NCI-H2171 (cell line): Measurements from ENCODE around the gene FMC1.
"Not testable (repeated sequence)": the region's sequence is repeated elsewhere in the genome, so short reads cannot be mapped to it uniquely, and the experiment has no call there.

Experiments used
- DNase-seq: peaks from one replicate; lab custom pipeline; 2025; lab: John Stamatoyannopoulos, UW

FMC1 gene, protein sequence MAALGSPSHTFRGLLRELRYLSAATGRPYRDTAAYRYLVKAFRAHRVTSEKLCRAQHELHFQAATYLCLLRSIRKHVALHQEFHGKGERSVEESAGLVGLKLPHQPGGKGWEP

GRCh38 chr7:139341058-139341775, at the start of gene FMC1:
TSS of gene FMC1 (plus strand) at chr7:139341337. CDS start at chr7:139341385, 48 bp downstream.
- peak; percentile 92 for DNase-seq

- no peak for DNase-seq
These were observed 48.3 kb upstream of the FMC1 start for GRCh38 chr7:139292821-139293220.

DNA sequence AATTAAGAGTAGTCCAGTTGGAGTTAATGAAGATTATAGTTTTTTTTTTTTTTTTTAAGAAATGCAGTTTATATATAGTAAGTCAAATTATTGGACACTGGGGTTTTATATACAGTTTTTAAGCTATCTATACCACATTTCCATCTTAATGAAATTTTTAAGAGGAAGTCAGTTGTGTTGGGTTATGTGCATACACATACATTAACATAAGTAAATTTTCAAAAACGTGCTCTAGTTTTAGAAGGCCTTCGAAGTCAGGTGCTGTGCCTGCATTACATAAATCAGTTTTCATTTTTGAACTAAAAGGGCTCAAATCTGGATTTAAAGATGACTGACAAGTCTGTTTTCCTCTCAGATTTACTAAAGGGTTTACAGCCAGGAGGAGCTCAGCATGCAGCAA, 47.6 kb upstream of the FMC1 start:
- DNase-seq = no peak

- DNase-seq = no peak
These were observed 46.9 kb upstream of the FMC1 start for GRCh38 chr7:139294241-139294640.

DNA sequence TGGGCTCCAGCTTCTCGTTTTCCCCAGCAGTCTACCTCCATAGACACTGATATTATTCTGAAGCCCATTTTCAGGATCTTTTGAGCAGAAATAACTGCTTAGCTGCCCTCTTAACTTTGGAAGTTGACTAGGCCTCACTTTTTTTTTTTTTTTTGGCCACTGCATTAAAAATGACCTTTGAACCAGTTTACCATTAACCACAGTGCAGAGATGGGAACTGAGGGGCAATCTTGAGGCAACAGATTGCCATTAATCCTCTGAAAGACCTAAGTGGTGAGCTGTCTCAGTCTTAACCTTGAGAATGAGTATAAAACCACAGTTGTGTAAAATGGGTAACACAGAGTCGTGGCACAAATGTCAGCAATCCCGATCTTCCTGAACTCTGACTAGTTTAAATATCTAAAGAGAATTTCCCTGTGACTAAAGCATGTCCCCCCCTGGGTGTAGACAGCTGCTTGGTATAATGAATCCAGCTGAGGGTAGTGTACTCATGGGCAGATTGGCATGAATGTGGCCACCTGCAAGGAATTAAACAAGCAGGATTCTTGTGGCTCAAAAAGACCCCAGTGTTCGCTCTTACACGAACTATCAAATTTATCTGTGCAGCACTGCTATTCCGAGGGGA, 46.1 kb upstream of the FMC1 start:
- no peak for DNase-seq

GRCh38 chr7:139297795-139298194, 43.3 kb upstream of the FMC1 start:
- DNase-seq = no peak

DNA sequence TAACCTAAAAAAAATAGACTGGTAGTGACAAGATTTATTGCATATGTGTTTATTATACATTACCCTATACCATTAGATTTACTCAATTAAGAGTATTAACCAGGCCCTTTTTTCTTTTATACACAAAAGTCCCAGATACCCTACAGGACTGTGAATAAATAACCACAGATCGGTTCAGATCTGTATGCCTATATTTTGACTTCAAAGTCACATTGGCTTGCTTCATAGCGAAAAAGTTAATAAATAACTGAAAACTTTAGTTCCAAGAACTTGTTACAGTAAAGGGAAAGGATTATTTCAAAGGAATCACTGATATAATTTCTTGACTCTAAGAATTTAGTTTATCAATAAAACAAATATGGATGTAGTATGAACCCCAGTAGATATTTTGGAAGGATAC, 41.8 kb upstream of the FMC1 start:
- DNase-seq = no peak

GRCh38 chr7:139300390-139300789, 40.7 kb upstream of the FMC1 start:
- DNase-seq = no peak

DNA sequence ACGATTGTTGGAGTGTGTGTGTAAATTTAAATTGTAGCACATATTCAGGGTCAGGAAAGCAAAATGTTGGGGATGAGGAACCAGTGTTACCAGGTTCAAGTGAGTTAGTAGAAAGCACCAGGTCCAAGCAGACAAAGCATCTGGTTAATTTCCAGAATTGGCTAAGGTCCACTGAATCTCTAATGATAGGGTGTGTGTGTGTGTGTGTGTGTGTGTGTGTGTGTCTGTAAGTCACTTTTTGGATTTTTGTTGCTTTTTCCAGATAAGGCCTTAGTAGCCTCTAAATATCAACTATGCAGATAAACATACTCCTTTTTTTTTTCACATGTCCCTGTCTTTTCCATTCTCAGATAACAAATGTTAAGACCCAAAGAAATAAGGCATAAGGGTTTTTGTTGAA, 36.6 kb upstream of the FMC1 start:
- no peak for DNase-seq

- no peak for DNase-seq
These were observed 23.1 kb upstream of the FMC1 start for GRCh38 chr7:139317939-139318505.

DNA sequence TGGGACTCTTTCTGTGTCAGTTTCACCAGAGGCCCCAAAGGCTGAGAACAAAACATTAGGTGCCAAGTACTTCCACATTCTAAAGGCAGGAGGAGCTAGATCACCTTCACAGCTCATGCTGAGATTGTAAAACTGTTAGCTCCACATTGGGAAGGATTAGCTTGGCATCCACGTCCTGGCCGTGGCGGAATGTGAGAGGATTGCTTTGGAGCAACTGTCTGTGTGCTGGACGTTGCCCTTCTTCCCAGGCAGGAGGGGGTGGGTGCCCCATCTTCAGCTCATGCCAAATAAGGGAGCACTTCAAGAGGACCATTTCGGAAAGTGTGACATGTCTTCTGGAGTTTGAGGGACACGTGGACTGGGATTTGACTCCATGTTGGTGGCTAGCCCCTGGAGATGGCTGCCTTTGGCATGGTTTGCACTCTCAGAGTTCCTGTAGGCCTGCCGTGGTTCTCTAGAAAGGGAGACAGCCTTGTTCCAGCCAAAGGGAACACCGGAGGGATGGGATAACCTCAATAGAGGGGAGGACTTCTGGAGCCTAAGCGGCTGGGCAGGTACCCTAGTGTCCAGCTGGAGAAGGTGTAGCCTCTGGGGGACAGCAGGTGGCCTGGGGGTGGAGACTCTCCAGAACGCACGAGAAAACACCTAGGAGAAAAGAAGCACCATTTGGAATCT, 19.9 kb upstream of the FMC1 start:
- DNase-seq = no peak

DNA sequence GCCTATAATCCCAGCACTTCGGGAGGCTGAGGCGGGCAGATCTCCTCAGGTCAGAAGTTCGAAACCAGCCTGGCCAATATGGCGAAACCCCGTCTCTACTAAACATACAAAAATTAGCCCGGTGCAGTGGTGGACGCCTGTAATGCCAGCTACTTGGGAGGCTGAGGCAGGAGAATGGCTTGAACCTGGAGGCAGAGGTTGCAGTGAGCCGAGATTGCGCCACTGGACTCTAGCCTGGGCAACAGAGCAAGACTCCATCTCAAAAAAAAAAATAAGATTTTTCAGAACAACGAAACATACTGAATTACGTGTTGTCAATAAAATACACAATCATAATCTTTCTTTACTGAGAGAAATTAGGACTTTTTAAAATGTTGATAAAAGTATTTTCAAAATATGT, 16.4 kb upstream of the FMC1 start:
- not testable (repeated sequence) for DNase-seq

DNA sequence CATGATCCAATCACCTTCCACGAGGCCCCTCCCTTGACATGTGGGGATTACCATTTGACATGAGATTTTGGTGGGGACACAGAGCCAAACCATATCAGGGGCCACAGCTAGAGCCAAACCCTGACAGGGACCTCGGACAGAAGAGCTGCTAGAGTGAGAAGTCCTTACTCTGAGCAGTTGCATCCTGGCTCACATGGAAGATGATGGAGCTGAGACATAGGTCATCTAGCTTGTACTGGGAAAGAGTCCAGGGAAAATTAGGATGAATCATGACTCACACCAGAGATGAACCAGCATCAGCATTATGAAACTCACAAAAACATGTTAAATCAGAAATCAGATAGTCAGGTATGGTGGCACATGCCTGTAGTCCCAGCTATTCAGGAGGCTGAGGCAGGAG, 12.8 kb upstream of the FMC1 start:
- no peak for DNase-seq

- no peak for DNase-seq
These were observed 12.0 kb upstream of the FMC1 start for GRCh38 chr7:139329119-139329518.

GRCh38 chr7:139330333-139331030, 10.7 kb upstream of the FMC1 start:
- DNase-seq = no peak

DNA sequence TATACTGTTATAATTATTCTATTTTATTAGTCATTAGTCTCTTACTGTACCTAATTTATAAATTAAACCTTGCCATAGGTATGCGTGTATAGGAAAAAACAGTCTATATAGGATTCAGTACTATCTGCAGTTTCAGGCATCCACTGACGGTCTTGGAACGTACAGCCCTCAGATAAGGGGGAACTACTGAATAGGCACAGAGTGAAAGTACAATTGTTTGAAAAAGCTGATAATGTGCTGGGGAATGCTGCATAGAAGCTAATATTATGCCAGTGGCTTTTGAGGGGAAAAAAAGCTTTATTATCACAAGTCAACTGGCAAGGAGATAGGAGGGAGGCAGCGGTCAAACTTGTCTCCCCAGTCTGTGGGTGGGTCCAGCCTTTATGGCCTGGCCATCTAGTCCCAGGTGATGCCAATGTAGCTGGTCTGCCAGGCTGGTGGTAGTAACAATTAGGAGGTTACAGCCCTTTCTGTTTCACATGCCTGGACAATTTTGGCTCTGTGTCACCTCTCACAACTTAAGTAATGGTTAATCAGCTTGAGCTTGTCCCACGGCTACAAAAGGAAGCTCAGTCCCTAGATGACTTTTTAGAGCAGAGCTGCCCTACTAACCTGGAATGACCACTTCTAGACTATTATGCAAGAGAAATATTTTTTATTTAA, 8.3 kb upstream of the FMC1 start:
- no peak for DNase-seq

GRCh38 chr7:139333443-139333842, 7.7 kb upstream of the FMC1 start:
- DNase-seq = not testable (repeated sequence)

GRCh38 chr7:139334399-139335150, 6.6 kb upstream of the FMC1 start:
- no peak for DNase-seq

GRCh38 chr7:139339025-139339424, 2.1 kb upstream of the FMC1 start:
- no peak for DNase-seq

GRCh38 chr7:139339698-139340036, 1.5 kb upstream of the FMC1 start:
- DNase-seq = no peak
